K562 (cell line): ENCODE results near the gene GPRIN2. TPM values are rescaled to one million over a fixed set of nuclear protein-coding genes. Genes with fewer than 3 reads are reported as not detected.

Experiments used
- ATAC-seq: fragments of 200-7000 bp; cut with Tn5 transposase; 3 replicates; pipeline ENCODE4 v1.9.1; 2020; ENCODE audit warnings: moderate library complexity
- BruUV-seq: library from RNA; stranded (reverse); fragments of 400-500 nt; replicated peaks from 2 replicates; lab custom pipeline; 2021; lab: Mats Ljungman, UMichigan
- CTCF ChIA-PET: fragments of 300-600 bp; formaldehyde crosslinking; extraction: SDS; loops from one replicate; lab custom pipeline; 2021; ENCODE audit warnings: low intra/inter-chr PET ratio; lab: Yijun Ruan, JAX
- POLR2A ChIA-PET: fragments of 300-600, 350-650 bp; sonication (Branson Sonifier 250); formaldehyde crosslinking; extraction: SDS; loops from one replicate; lab custom pipeline; 2021; ENCODE audit warnings: antibody characterized with exemption, inconsistent platforms; lab: Yijun Ruan, JAX
- DNase-seq, 4 experiments: peaks; one replicate each; pipeline versions ENCODE4 v3.0.0 to v3.0.0-alpha.2; 2011 to 2018; ENCODE audit warnings: low spot score in 3 of 4, mixed read lengths in 3 of 4; ENCODE audit errors: extremely low read depth in 1 of 4
- FAIRE-seq: peaks from 2 replicates; lab custom pipeline; 2011; peaks lifted over from hg19 to GRCh38; lab: Jason Lieb, UNC
- H2AFZ ChIP-seq: 2 replicates; pipeline ENCODE4 v1.6.0; 2011; ENCODE audit warnings: low read depth, low read length, control low read depth, inconsistent platforms
- H3K27ac ChIP-seq: fragments of 200-600 bp; 3 replicates; pipeline ENCODE4 v1.8.0; 2011; ENCODE audit warnings: low read depth, mild to moderate bottlenecking, control low read depth, inconsistent platforms, low read length, moderate library complexity, mixed read lengths; ENCODE audit errors: extremely low read depth
- H3K27me3 ChIP-seq, 2 experiments: fragments of 300-600 bp in 1 of 2; 2 replicates in 1 of 2; 3 replicates in 1 of 2; pipeline versions ENCODE4 v1.6.0 to v1.8.0; 2011; ENCODE audit warnings: inconsistent platforms in 2 of 2, low read length in 2 of 2, mild to moderate bottlenecking in 1 of 2, mixed read lengths in 1 of 2, moderate library complexity in 1 of 2; ENCODE audit not compliant: control insufficient read depth in 2 of 2, insufficient read depth in 2 of 2
- H3K36me3 ChIP-seq: fragments of 300-600 bp; 3 replicates; pipeline ENCODE4 v1.8.0; 2011; ENCODE audit warnings: mild to moderate bottlenecking, low read length, inconsistent platforms; ENCODE audit not compliant: control insufficient read depth, insufficient read depth
- H3K4me1 ChIP-seq, 2 experiments: fragments of 200-600 bp in 1 of 2; replicated peaks in 1 of 2; 2 replicates in 1 of 2; 3 replicates in 1 of 2; pipeline versions ENCODE4 v1.5.1 to v1.8.0; 2011; ENCODE audit warnings: inconsistent platforms in 2 of 2, low read length in 2 of 2, mild to moderate bottlenecking in 1 of 2, mixed read lengths in 1 of 2, moderate library complexity in 1 of 2; ENCODE audit not compliant: control insufficient read depth in 2 of 2, insufficient read depth in 2 of 2
- H3K4me2 ChIP-seq: 2 replicates; pipeline ENCODE4 v1.6.1; 2011; ENCODE audit warnings: low read length, control low read depth, inconsistent platforms, mixed read lengths; ENCODE audit not compliant: insufficient read depth
- H3K4me3 ChIP-seq: fragments of 200-600 bp; sonication (generic), shearing (Covaris generic); 2 replicates; pipeline ENCODE4 v1.5.1; 2016; ENCODE audit warnings: control low read depth, inconsistent platforms
- H3K79me2 ChIP-seq: fragments of 200-600 bp; 3 replicates; pipeline ENCODE4 v1.8.0; 2011; ENCODE audit warnings: low read length, inconsistent platforms; ENCODE audit not compliant: control insufficient read depth, insufficient read depth
- H3K9ac ChIP-seq, 2 experiments: 2 replicates each; pipeline versions ENCODE4 v1.6.0 to v1.6.1; 2011; ENCODE audit warnings: low read depth in 2 of 2, low read length in 2 of 2, control low read depth in 1 of 2, inconsistent platforms in 1 of 2, mild to moderate bottlenecking in 1 of 2, mixed read lengths in 1 of 2; ENCODE audit not compliant: insufficient read depth in 1 of 2
- H3K9me1 ChIP-seq: one replicate; pipeline ENCODE4 v1.6.0; 2011; ENCODE audit warnings: inconsistent platforms, mild to moderate bottlenecking, low read length, moderate library complexity; ENCODE audit not compliant: control insufficient read depth, insufficient read depth
- H3K9me3 ChIP-seq: replicated peaks from 2 replicates; pipeline ENCODE4 v1.5.1; 2011; ENCODE audit warnings: low read depth, low read length, inconsistent platforms; ENCODE audit not compliant: control insufficient read depth, insufficient read depth
- H4K20me1 ChIP-seq: replicated peaks from 2 replicates; pipeline ENCODE4 v1.6.1; 2011; ENCODE audit warnings: low read length, inconsistent platforms, mixed read lengths; ENCODE audit not compliant: control insufficient read depth, insufficient read depth
- CHCHD3 ChIP-seq: fragments of 250-450 bp; sonication (Bioruptor Pico); IDR thresholded peaks from 2 replicates; pipeline ENCODE4 v2.1.2; 2022; ENCODE audit warnings: mild to moderate bottlenecking
- CREM ChIP-seq: IDR thresholded peaks from 2 replicates; pipeline ENCODE4 v1.6.1; 2014; ENCODE audit warnings: antibody characterized with exemption, low read depth
- NR2C2 ChIP-seq, 2 experiments: fragments of 200-800 bp in 1 of 2; sonication (Bioruptor generic) in 1 of 2; sonication (generic) in 1 of 2; formaldehyde crosslinking in 1 of 2; IDR thresholded peaks; 2 replicates each; pipeline versions ENCODE4 v1.6.1 to v1.8.0; 2016 to 2022; ENCODE audit warnings: mild to moderate bottlenecking in 1 of 2, missing compliant biosample characterization in 1 of 2, missing genetic modification characterization in 1 of 2, missing genetic modification reagents in 1 of 2
- RBM25 ChIP-seq: fragments of 200-400 bp; formaldehyde crosslinking; IDR thresholded peaks from 2 replicates; pipeline ENCODE4 v1.6.1; 2018; ENCODE audit warnings: low read length, low read depth, moderate library complexity; ENCODE audit not compliant: severe bottlenecking
- ZFP36 ChIP-seq: fragments of 150-350 bp; IDR thresholded peaks from 2 replicates; pipeline ENCODE4 v1.6.1; 2018; ENCODE audit warnings: low read length, low read depth; ENCODE audit not compliant: partially characterized antibody
- WGBS: fragments of 100-300 bp; shearing (Covaris generic); methylation state at CpG from one replicate; pipeline ENCODE4 v1.1.6; 2016; ENCODE audit warnings: low coverage, mixed read lengths; ENCODE audit not compliant: insufficient coverage; ENCODE audit errors: missing lambda C conversion rate; 5-methylcytosine and 5-hydroxymethylcytosine counted together
- in situ Hi-C: fragments of 300-500 bp; cut with MboI; formaldehyde crosslinking; loops from 4 replicates; pipeline ENCODE4 v1.15.0; 2018; ENCODE audit warnings: inconsistent platforms, mixed read lengths
- intact Hi-C: fragments of 100-400 bp; cut with micrococcal nuclease; formaldehyde crosslinking; loops from 2 replicates; pipeline ENCODE4 v1.14.2; 2022
- polyA plus RNA-seq, 8 experiments: library from polyadenylated mRNA; depleted of rRNA in 4 of 8; stranded (reverse) in 5 of 8; unstranded in 3 of 8; fragments of >200 nt; fragmentation: Nextera tagmentation in 2 of 8; fragmentation: Illumina TruSeq in 1 of 8; extraction: Ambion mirVana in 2 of 8; extraction: Trizol in 1 of 8; gene quantifications; 2 replicates each; pipeline versions ENCODE4 v1.2.1 to v1.2.3, GENCODE V29; 2011 to 2014; ENCODE audit warnings: inconsistent platforms in 1 of 8, missing spikeins in 1 of 8
- total RNA-seq, 7 experiments: library from RNA; depleted of rRNA in 6 of 7; stranded (reverse); fragments of >200 nt in 6 of 7; fragmentation: Illumina TruSeq in 2 of 7; extraction: Trizol in 2 of 7; gene quantifications; 2 replicates each; pipeline versions ENCODE4 v1.2.1 to v1.2.3, GENCODE V29; 2011 to 2021; ENCODE audit warnings: low replicate concordance in 1 of 7
- TF ChIP-seq, protein P1 (sequence below), 2 experiments: fragments of 450-650 bp in 1 of 2; sonication (generic) in 1 of 2; formaldehyde crosslinking in 1 of 2; IDR thresholded peaks in 1 of 2; conservative IDR thresholded peaks in 1 of 2; 2 replicates each; pipeline versions ENCODE4 v1.6.1 to v1.8.1; 2016 to 2023; ENCODE audit warnings: mild to moderate bottlenecking in 2 of 2, moderate library complexity in 2 of 2, inconsistent platforms in 1 of 2, missing genetic modification reagents in 1 of 2

The GPRIN2 gene
- total and polyA plus RNA-seq, 9 of the 15 experiments (the other 6 are each of a cell fraction or from before 2014, with no cell fraction given), result not detected

DNA sequence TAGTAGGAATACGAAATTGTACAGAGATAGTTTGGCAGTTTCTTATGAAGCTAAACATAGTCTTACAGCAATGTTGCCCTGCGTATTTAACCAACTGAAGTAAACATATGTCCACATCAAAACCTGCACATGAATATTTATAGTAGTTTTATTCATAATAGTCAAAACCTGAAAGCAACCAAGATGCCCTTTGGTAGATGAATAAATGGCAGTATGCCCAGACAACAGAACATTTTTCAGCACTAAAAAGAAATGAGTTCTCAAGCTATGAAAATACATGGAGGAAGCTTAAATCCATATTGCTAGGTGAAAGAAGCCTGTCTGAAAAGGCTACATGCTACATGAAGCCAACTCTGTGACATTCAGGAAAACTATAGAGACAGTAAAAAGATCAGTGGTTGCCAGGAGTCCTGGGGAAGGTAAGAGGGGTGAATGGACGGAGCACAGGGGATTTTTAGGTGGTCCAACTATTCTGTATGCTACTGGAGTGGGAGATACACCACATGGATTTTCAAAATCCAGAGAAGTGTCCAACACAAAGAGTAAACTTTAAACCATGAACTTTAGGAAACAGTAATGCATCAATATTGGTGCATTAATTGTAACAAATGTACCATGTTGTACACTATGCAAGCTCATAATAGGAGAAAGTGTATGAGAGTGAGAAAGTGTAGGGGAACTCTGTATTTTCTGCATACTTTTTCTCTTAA is 17.6 kb downstream of the GPRIN2 start:
- DNase-seq (no peak), FAIRE-seq (peak; percentile 56), ATAC-seq (no peak)
- Histone ChIP-seq H2AFZ (no peak overlapping the region), H3K9ac (no peak overlapping the region), H3K4me2 (no peak overlapping the region), H3K9me3 (no peaks in the 10 kb centered on the region), H3K4me1 (peaks cover 0 to 6% of the 10 kb centered on the region in 2 experiments; a peak in 2 of 5 replicates), H4K20me1 (peaks cover 14% of the 10 kb centered on the region; the same call in 1 of the 2 replicates), H3K4me3 (no peak overlapping the region), H3K9me1 (no peaks in the 10 kb centered on the region), H3K27ac (no peak overlapping the region), H3K27me3 (peaks cover 49 to 64% of the 10 kb centered on the region in 2 experiments), H3K36me3 (no peaks in the 10 kb centered on the region), H3K79me2 (no peaks in the 10 kb centered on the region)
- in situ Hi-C loops (no loop called here), intact Hi-C loops (no loop called here)
- ChIA-PET POLR2A (interaction anchor here (0.7 to 2.4 kb wide), 3 partner anchors 9 to 14 kb away, joined by 4 to 7 read pairs (median 6); no protein-coding TSS in a partner anchor), CTCF (interaction anchor here (0.6 kb wide), 1 partner anchor 238 kb away, joined by 4 read pairs; no protein-coding TSS in a partner anchor)
- no TSS peak for BruUV-seq
- under 1% methylated on average over 3 of the region's 3 CpGs for WGBS
- TF ChIP-seq CREM, result no peak
- 0 out of 2 replicates have a peak, but pooled peaks have one; percentile 31 for TF ChIP-seq CHCHD3

DNA sequence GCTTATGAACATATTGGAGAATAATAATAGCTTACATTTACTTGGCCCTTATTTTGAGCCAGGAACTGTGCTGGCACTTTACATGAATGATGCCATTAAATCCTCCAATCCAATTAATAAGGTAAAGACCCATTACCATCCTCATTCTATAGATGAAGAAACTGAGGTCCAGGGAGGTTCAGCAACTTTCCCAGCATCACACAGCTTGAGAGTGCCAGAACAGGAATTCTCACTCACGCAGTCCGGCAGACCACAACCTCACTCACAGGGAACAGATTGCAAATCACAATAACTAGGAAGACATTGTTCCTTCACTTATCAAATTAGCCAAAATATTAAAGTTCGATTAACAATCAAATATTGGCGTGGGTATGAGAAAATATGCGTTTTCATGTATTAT is 18.3 kb downstream of the GPRIN2 start:
- in situ Hi-C loops, result no loop called here
- WGBS, result 12% methylated on average over 5 of the region's 5 CpGs
- Histone ChIP-seq H3K4me3 (no peak overlapping the region), H3K36me3 (no peaks in the 10 kb centered on the region)
- DNase-seq (no peak), ATAC-seq (no peak)
- POLR2A ChIA-PET, result interaction anchor here (1.0 to 2.4 kb wide), 3 partner anchors 9 to 13 kb away, joined by 3 to 7 read pairs (median 6); no protein-coding TSS in a partner anchor
- TF ChIP-seq, protein P1, sequence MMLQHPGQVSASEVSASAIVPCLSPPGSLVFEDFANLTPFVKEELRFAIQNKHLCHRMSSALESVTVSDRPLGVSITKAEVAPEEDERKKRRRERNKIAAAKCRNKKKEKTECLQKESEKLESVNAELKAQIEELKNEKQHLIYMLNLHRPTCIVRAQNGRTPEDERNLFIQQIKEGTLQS (IDR thresholded peaks at IDR 0.05), result no peak
- TF ChIP-seq, protein P1 (CRISPR knock-in tag; conservative IDR thresholded peaks at IDR 0.05), result no peak
- no peak for TF ChIP-seq NR2C2 (CRISPR knock-in tag; IDR thresholded peaks at IDR 0.05)
- no peak for TF ChIP-seq NR2C2 (tag; IDR thresholded peaks at IDR 0.05)
- peak; percentile 64 for TF ChIP-seq ZFP36
- peak; percentile 20 for TF ChIP-seq RBM25
- TF ChIP-seq, all 486 proteins: peak for 2
- Histone ChIP-seq H3K27me3 (peaks cover 46 to 59% of the 10 kb centered on the region in 2 experiments), H2AFZ (no peak overlapping the region), H3K4me2 (no peak overlapping the region), H4K20me1 (peaks cover 9% of the 10 kb centered on the region; the same call in 1 of the 2 replicates), H3K27ac (no peak overlapping the region), H3K9me1 (no peaks in the 10 kb centered on the region), H3K9me3 (no peaks in the 10 kb centered on the region), H3K79me2 (no peaks in the 10 kb centered on the region), H3K4me1 (peaks cover 0 to 6% of the 10 kb centered on the region in 2 experiments; a peak in 2 of 5 replicates), H3K9ac (no peak overlapping the region)
- CTCF ChIA-PET, result no interaction called here
- FAIRE-seq, result no peak
- BruUV-seq, result no TSS peak
- intact Hi-C loops, result no loop called here
